ENCODE results near the gene S100A1.
A peak's percentile ranks its signal among the peaks of the same experiment; 100 is the strongest.

The S100A1 gene

GRCh38 chr1:153616144-153616916 is 11.9 kb upstream of the S100A1 start, which contains the start of gene S100A14:
TSS of gene S100A14 (minus strand) at chr1:153616325. CDS start at chr1:153615858, 467 bp downstream.
- H3K9me2 ChIP-seq (replicated peaks; ENCODE audit: low read depth, low read length): no peaks in the 10 kb centered on the region
- H3K9ac ChIP-seq (ENCODE audit: low read depth, low read length, poor library complexity, severe bottlenecking): no peak within 1 kb of the TSS
- H3K4me1 ChIP-seq (ENCODE audit: insufficient read depth, low read length, poor library complexity, severe bottlenecking): peaks cover 4% of the 10 kb centered on the region
- H3K36me3 ChIP-seq (ENCODE audit: insufficient read depth, low read length): no peaks in the 10 kb centered on the region
- H3F3A ChIP-seq (ENCODE audit: low read depth): no peaks in the 10 kb centered on the region
- 0 out of 2 replicates have a peak within 1 kb of the TSS, but pooled peaks have one; percentile 20 for H2AFZ ChIP-seq (ENCODE audit: low read length)
- no peaks in the 10 kb centered on the region for H3K9me3 ChIP-seq (ENCODE audit: insufficient read depth, low read depth, low read length)
- TF ChIP-seq CTCF (conservative IDR thresholded peaks at IDR 0.05; ENCODE audit: low read length) (no peak), EZH2phosphoT487 (IDR thresholded peaks at IDR 0.05; ENCODE audit: borderline replicate concordance) (no peak)
- H3K4me3 ChIP-seq (ENCODE audit: low read length, poor library complexity, severe bottlenecking): no peak within 1 kb of the TSS
- H3K27me3 ChIP-seq (ENCODE audit: insufficient read depth, low read length, poor library complexity, severe bottlenecking): no peaks in the 10 kb centered on the region
- H3K79me2 ChIP-seq (ENCODE audit: insufficient read depth, low read length): no peaks in the 10 kb centered on the region
- no peak within 1 kb of the TSS for H3K4me2 ChIP-seq (ENCODE audit: low read depth, low read length, poor library complexity, severe bottlenecking)
- no peaks in the 10 kb centered on the region for H4K20me1 ChIP-seq (ENCODE audit: insufficient read depth, low read length, poor library complexity, severe bottlenecking)

- Histone ChIP-seq H3K9me2 (replicated peaks; ENCODE audit: low read depth, low read length) (no peaks in the 10 kb centered on the region), H3F3A (ENCODE audit: low read depth) (no peaks in the 10 kb centered on the region), H3K79me2 (ENCODE audit: insufficient read depth, low read length) (no peaks in the 10 kb centered on the region), H3K4me2 (ENCODE audit: low read depth, low read length, poor library complexity, severe bottlenecking) (no peak overlapping the region), H2AFZ (ENCODE audit: low read length) (no peak overlapping the region), H3K9me3 (ENCODE audit: insufficient read depth, low read depth, low read length) (no peaks in the 10 kb centered on the region), H3K9ac (ENCODE audit: low read depth, low read length, poor library complexity, severe bottlenecking) (no peak overlapping the region), H3K27me3 (ENCODE audit: insufficient read depth, low read length, poor library complexity, severe bottlenecking) (no peaks in the 10 kb centered on the region), H4K20me1 (ENCODE audit: insufficient read depth, low read length, poor library complexity, severe bottlenecking) (no peaks in the 10 kb centered on the region), H3K4me3 (ENCODE audit: low read length, poor library complexity, severe bottlenecking) (no peak overlapping the region), H3K36me3 (ENCODE audit: insufficient read depth, low read length) (no peaks in the 10 kb centered on the region), H3K4me1 (ENCODE audit: insufficient read depth, low read length, poor library complexity, severe bottlenecking) (peaks cover 4% of the 10 kb centered on the region)
- no peak for TF ChIP-seq EZH2phosphoT487 (IDR thresholded peaks at IDR 0.05; ENCODE audit: borderline replicate concordance)
- no peak for TF ChIP-seq CTCF (conservative IDR thresholded peaks at IDR 0.05; ENCODE audit: low read length)
Measured at GRCh38 chr1:153616917-153617311, 11.3 kb upstream of the S100A1 start.

- H3K4me3 ChIP-seq (ENCODE audit: low read length, poor library complexity, severe bottlenecking): no peak overlapping the region
- peaks cover 4% of the 10 kb centered on the region for H3K4me1 ChIP-seq (ENCODE audit: insufficient read depth, low read length, poor library complexity, severe bottlenecking)
- no peaks in the 10 kb centered on the region for H3K79me2 ChIP-seq (ENCODE audit: insufficient read depth, low read length)
- H2AFZ ChIP-seq (ENCODE audit: low read length): peak overlapping the region; percentile 86
- no peaks in the 10 kb centered on the region for H3K36me3 ChIP-seq (ENCODE audit: insufficient read depth, low read length)
- no peaks in the 10 kb centered on the region for H3F3A ChIP-seq (ENCODE audit: low read depth)
- H3K9me3 ChIP-seq (ENCODE audit: insufficient read depth, low read depth, low read length): no peaks in the 10 kb centered on the region
- no peak for TF ChIP-seq EZH2phosphoT487 (IDR thresholded peaks at IDR 0.05; ENCODE audit: borderline replicate concordance)
- peak; percentile 87 for TF ChIP-seq CTCF (conservative IDR thresholded peaks at IDR 0.05; ENCODE audit: low read length)
- H3K27me3 ChIP-seq (ENCODE audit: insufficient read depth, low read length, poor library complexity, severe bottlenecking): no peaks in the 10 kb centered on the region
- no peaks in the 10 kb centered on the region for H3K9me2 ChIP-seq (replicated peaks; ENCODE audit: low read depth, low read length)
- peak overlapping the region; percentile 27 for H3K9ac ChIP-seq (ENCODE audit: low read depth, low read length, poor library complexity, severe bottlenecking)
- H4K20me1 ChIP-seq (ENCODE audit: insufficient read depth, low read length, poor library complexity, severe bottlenecking): no peaks in the 10 kb centered on the region
- no peak overlapping the region for H3K4me2 ChIP-seq (ENCODE audit: low read depth, low read length, poor library complexity, severe bottlenecking)
Measured at GRCh38 chr1:153617663-153618062, 10.6 kb upstream of the S100A1 start.

Data from Loucy (cell line).